HG02588 (cell line): ENCODE measurements around the gene RELB.

Experiments used
- ATAC-seq: cut with Tn5 transposase; IDR thresholded peaks from one replicate; pipeline ENCODE4 v1.9.1; 2021; ENCODE audit warnings: mild to moderate bottlenecking, moderate library complexity; ENCODE audit not compliant: unreplicated experiment

The RELB gene

GRCh38 chr19:45078390-45079062, 77.3 kb downstream of the RELB start:
- ATAC-seq = no peak

- ATAC-seq = no peak
Measured at GRCh38 chr19:45079063-45079910, 78.0 kb downstream of the RELB start, which contains the start of gene GEMIN7. TSS of gene GEMIN7 (plus strand) at chr19:45079260. CDS start at chr19:45090115, 10,855 bp downstream.

DNA sequence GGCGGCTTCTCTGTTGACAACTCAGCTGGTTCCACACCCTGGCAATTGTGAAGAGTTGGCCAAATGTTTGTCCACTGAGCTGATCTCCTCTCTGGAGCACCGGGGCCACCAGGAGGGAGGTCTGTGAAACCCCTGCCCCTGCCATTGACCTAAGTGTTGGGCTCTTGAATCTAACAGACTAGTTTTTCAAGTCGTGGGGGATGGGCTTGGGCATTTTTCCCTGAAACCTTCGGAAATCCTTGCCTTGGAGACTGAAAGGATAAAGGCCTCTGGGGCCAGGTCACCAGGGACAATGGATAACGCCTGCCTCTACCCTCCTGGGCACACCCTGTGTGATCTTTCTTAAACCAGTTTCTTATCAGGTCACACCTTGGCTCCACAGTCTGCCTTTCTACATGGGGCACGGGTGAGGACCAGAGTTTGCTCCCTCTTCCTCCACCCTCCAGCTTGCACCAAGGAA, 78.7 kb downstream of the RELB start:
- no peak for ATAC-seq

GRCh38 chr19:45082170-45082569, 80.9 kb downstream of the RELB start:
- no peak for ATAC-seq

DNA sequence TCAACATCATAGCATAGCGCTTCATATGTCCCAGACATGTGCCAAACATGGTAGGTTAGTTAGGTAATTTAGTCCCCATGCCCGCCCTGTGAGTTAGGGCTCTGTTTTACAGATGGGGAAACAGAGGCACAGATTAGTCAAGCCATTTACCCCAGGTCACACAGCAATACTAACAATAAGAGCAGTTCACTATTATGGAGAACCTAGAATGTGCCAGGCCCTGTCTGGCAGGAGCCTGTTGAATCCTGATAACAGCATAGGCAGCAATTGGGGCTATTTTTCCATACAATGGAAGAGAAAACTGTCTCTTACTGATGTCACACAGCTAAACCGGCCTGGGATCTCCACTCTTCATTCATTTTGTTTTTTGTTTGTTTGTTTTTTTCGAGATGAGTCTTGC, 85.2 kb downstream of the RELB start:
- ATAC-seq = no peak

DNA sequence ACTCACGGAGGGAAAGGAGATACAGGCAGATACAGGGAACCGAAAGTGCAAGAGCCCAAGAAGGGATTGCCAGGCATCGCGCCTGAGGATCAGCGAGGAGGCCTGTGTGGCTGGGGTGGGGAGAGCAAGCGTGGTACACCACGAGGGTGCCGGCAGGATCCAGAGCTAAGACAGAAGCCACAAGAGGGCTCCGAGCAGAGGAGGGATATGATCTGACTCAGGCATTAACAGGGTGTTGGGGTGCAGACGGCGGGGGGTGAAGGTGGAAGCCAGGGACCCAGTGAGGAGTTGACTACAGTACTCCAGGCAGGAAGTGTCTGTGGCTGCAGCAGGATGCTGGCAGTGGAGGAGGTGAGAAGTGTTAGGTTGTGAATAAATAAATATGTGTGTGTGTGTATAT, 86.3 kb downstream of the RELB start:
- no peak for ATAC-seq
